Tibial artery (tissue), 4 donors: ENCODE results near the gene MCM5.

Experiments
- DNase-seq, 2 donors: peaks; one replicate each; pipeline ENCODE4 v3.0.0-alpha.2; 2019
- H3K27ac ChIP-seq, 2 donors: fragments of 200-600 bp; sonication (generic) in 1 of 2; 1 replicate in 1 of 2; 2 replicates in 1 of 2; pipeline ENCODE4 v1.5.1; 2018 to 2019; ENCODE audit warnings: mild to moderate bottlenecking in 1 of 2
- H3K27me3 ChIP-seq, 2 donors: fragments of 200-600 bp; sonication (generic) in 1 of 2; one replicate each; pipeline versions ENCODE4 v1.5.1 to v1.6.0; 2016 to 2019
- H3K36me3 ChIP-seq, 3 donors: fragments of 200-600 bp; sonication (generic) in 2 of 3; one replicate each; pipeline ENCODE4 v1.5.1; 2016 to 2019; ENCODE audit warnings: mild to moderate bottlenecking in 2 of 3
- H3K4me1 ChIP-seq, 4 donors: fragments of 200-600 bp; sonication (generic) in 2 of 4; 1 replicate in 3 of 4; 2 replicates in 1 of 4; pipeline ENCODE4 v1.5.1; 2016 to 2019
- H3K4me3 ChIP-seq, 2 donors: fragments of 200-600 bp; sonication (generic) in 1 of 2; 1 replicate in 1 of 2; 2 replicates in 1 of 2; pipeline ENCODE4 v1.5.1; 2018 to 2019; ENCODE audit warnings: mild to moderate bottlenecking in 2 of 2
- H3K9me3 ChIP-seq, 3 donors: fragments of 200-600 bp; sonication (generic) in 1 of 3; one replicate each; pipeline ENCODE4 v1.5.1; 2016 to 2019
- intact Hi-C: fragments of 100-400 bp; cut with DNase I; formaldehyde crosslinking; loops from one replicate; pipeline ENCODE4 v1.15.0; 2023; ENCODE audit warnings: low total_unique reads
- TF ChIP-seq, protein P1 (sequence below), 2 experiments: fragments of 200-600 bp in 1 of 2; fragments of 450-650 bp in 1 of 2; IDR thresholded peaks; one replicate each; pipeline ENCODE4 v1.5.1; 2017 to 2019; ENCODE audit warnings: antibody characterized with exemption in 2 of 2, mild to moderate bottlenecking in 1 of 2, moderate library complexity in 1 of 2

MCM5 gene

DNA sequence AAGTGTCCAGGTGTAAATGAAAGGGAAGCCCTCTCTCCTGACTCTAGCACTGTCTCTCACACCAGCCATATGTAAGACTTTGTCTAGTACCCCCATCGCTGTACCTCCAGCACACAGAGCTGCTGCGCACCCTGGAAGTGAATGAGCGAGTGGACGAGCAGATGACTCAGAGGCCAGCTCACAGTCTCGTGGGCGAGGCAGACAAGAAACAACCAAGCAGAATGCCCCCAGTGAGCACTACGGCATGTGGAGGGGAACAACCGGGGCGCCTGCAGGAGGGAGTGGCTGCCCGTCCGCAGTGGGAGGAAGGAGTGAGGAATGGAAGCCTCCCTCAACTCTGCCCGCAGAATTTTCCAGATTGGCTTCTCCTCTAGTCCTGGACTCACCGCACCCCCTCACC, 46.4 kb downstream of the MCM5 start:
- Histone ChIP-seq H3K9me3 (no peaks in the 10 kb centered on the region), H3K27me3 (no peaks in the 10 kb centered on the region), H3K36me3 (peaks cover 0 to 5% (median 3%) of the 10 kb centered on the region in 3 donors), H3K4me3 (no peak overlapping the region), H3K27ac (no peak overlapping the region), H3K4me1 (no peaks in the 10 kb centered on the region)
- intact Hi-C loops: no loop called here
- TF ChIP-seq, protein P1, sequence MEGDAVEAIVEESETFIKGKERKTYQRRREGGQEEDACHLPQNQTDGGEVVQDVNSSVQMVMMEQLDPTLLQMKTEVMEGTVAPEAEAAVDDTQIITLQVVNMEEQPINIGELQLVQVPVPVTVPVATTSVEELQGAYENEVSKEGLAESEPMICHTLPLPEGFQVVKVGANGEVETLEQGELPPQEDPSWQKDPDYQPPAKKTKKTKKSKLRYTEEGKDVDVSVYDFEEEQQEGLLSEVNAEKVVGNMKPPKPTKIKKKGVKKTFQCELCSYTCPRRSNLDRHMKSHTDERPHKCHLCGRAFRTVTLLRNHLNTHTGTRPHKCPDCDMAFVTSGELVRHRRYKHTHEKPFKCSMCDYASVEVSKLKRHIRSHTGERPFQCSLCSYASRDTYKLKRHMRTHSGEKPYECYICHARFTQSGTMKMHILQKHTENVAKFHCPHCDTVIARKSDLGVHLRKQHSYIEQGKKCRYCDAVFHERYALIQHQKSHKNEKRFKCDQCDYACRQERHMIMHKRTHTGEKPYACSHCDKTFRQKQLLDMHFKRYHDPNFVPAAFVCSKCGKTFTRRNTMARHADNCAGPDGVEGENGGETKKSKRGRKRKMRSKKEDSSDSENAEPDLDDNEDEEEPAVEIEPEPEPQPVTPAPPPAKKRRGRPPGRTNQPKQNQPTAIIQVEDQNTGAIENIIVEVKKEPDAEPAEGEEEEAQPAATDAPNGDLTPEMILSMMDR (IDR thresholded peaks at IDR 0.05): no peak
- no peak for DNase-seq

DNA sequence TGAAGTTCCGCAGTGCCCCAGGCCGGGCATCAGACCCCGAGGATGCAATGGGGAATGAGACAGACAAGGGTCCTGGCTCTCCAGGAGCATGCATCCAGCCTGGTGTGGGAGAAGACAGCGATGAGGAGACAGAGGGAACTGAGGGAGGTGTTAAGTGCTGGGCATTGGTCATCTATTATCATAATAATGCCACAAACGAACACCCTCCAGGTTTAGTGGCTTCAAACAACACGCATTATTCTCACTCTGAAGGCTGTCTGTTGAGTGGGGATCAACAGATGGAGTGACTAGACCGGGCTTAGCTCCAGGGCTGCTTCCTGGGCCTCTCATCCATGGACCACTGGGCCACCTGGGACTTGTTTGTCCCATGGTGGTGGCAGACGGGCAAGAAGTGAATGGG, 48.6 kb downstream of the MCM5 start:
- Histone ChIP-seq H3K36me3 (peaks cover 0 to 5% (median 3%) of the 10 kb centered on the region in 3 donors), H3K9me3 (no peaks in the 10 kb centered on the region), H3K27me3 (no peaks in the 10 kb centered on the region), H3K4me1 (no peaks in the 10 kb centered on the region), H3K27ac (no peak overlapping the region), H3K4me3 (no peak overlapping the region)
- intact Hi-C loops: no loop called here
- TF ChIP-seq, protein P1 (IDR thresholded peaks at IDR 0.05): no peak
- no peak for DNase-seq

DNA sequence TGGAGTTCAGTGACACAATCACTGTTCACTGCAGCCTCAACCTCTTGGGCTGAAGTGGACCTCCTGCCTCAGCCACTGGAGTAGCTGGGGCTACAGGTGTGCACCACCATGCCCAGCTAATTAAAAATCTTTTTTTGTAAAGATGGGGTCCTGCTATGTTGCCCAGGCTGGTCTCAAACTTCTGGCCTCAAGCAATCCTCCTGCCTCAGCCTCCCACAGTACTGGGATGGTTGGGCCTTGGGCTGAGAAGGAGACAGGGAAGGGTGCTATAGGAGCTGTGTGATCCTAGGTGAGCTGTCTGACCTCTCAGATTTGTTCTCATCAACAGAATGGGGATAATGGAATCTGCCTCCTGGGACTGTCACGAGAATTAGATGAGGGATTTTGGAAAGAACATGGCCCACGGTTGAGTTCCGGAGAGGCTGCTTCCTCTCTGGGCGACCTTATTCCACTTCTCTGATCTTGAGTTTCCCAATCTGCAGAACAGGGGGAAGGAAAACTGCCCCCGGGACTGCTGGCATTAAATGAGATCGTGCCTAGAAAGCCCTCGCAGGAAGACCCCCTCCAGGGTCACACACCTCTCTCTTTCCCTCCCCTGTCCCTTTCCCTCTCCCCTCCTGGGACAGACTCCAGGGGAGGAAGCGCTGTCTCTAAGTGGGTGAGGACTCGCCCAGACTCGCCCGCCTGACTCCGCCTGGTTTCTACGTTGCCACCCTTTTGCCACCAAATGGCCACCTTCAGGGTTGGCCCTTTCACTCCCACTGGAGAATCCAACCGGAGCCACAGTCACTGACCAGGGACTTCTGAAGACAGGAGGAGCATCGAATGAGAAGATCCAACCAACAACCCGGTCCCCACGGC, 50.1 kb downstream of the MCM5 start:
- no peaks in the 10 kb centered on the region for H3K9me3 ChIP-seq
- no peak overlapping the region for H3K4me3 ChIP-seq
- H3K27me3 ChIP-seq: no peaks in the 10 kb centered on the region
- intact Hi-C loops: no loop called here
- no peak overlapping the region for H3K27ac ChIP-seq
- peaks cover 0 to 5% (median 3%) of the 10 kb centered on the region in 3 donors for H3K36me3 ChIP-seq
- no peaks in the 10 kb centered on the region for H3K4me1 ChIP-seq
- no peak for DNase-seq
- TF ChIP-seq, protein P1 (IDR thresholded peaks at IDR 0.05): no peak

DNA sequence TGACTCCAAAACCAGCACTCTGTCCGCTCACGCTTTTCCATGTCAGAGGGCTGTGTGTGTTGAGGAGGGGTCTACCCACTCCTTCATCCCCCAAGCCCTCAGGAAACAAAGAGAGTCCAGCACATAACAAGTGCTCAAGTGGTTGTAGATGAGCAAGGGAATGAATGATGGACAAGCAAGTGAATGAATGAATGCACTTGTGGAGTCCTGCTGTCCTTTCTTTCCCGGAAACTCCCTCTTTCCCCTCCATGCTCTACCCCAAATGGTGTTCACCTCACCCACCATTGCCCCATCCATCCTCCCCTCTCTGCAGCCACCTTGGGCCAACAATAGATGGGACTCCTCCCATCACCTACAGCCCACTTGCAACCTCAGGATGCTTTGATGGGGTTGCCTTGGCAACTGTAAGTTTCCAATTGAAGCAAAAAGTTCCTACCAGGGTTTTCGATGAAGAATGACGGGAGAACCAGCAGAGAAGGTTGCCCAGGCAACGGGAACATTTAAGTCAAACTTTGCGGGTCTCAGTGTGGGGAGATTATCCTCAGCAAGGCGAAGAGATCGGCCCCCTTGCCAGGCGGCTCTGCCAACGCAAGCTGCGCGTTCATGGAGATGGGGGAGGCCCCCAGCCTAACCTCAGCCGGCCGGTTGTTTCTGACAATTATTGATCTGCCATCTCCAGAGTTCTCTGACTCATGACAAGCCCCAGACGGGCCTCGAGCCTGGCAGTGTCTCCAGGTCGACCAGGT, 51.1 kb downstream of the MCM5 start:
- TF ChIP-seq, protein P1 (IDR thresholded peaks at IDR 0.05): no peak
- intact Hi-C loops: no loop called here
- Histone ChIP-seq H3K36me3 (peaks cover 0 to 5% (median 3%) of the 10 kb centered on the region in 3 donors), H3K4me3 (no peak overlapping the region), H3K4me1 (no peaks in the 10 kb centered on the region), H3K27ac (no peak overlapping the region), H3K9me3 (no peaks in the 10 kb centered on the region), H3K27me3 (no peaks in the 10 kb centered on the region)
- DNase-seq: no peak

DNA sequence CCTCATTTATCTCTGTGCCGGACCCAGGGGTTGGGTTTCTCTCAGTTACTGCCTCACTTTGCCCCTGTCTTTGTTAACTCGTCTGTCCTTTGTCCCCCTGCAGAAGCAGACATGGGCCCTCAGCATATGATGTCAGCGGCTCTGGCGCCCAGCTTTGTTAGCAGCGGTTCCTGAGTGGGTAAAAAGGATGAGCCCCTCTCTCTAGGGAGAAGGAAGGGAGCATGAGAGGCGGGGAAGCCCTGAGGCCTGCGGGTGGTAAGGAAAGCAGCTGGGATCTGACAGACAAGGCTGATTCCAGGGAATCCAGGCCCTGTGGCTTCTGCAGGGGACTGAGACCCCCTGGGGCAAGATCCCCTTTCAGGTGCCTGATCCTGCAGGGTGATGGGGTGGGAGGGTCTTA, 51.7 kb downstream of the MCM5 start:
- TF ChIP-seq, protein P1 (IDR thresholded peaks at IDR 0.05): no peak
- Histone ChIP-seq H3K4me3 (no peak overlapping the region), H3K4me1 (no peaks in the 10 kb centered on the region), H3K36me3 (peaks cover 0 to 5% (median 3%) of the 10 kb centered on the region in 3 donors), H3K27ac (no peak overlapping the region), H3K9me3 (no peaks in the 10 kb centered on the region), H3K27me3 (no peaks in the 10 kb centered on the region)
- DNase-seq: no peak
- intact Hi-C loops: no loop called here
